Measurements from ENCODE around the gene DUOX2. TPM values are rescaled to one million over a fixed set of nuclear protein-coding genes. Genes with fewer than 3 reads are reported as not detected.

DUOX2 gene
- polyA plus RNA-seq, 1 experiment: not detected

GRCh38 chr15:45121706-45122417 lies 7.9 kb upstream of the DUOX2 start:
- H3K4me3 ChIP-seq (ENCODE audit: low read depth, low read length): no peak overlapping the region
- H3K27me3 ChIP-seq (ENCODE audit: control insufficient read depth, insufficient read depth, low read length): peaks cover 14% of the 10 kb centered on the region
- ChIA-PET POLR2A (no interaction called here), CTCF (interaction anchor here (0.9 to 3.4 kb wide), 4 partner anchors 9 to 45 kb away, joined by 3 to 12 read pairs (median 4); partner anchors contain the start of genes DUOX1 and DUOXA1)
- peak; percentile 31 for DNase-seq (ENCODE audit: low read depth)
- no peaks in the 10 kb centered on the region for H3K36me3 ChIP-seq (ENCODE audit: control insufficient read depth, insufficient read depth, low read length)
- TF ChIP-seq CTCF (IDR thresholded peaks at IDR 0.05; ENCODE audit: insufficient read depth, low read depth, low read length): no peak

- no peak for DNase-seq (ENCODE audit: low read depth)
- Histone ChIP-seq H3K36me3 (ENCODE audit: control insufficient read depth, insufficient read depth, low read length) (no peaks in the 10 kb centered on the region), H3K4me3 (ENCODE audit: low read depth, low read length) (no peak overlapping the region), H3K27me3 (ENCODE audit: control insufficient read depth, insufficient read depth, low read length) (peaks cover 18% of the 10 kb centered on the region)
- POLR2A ChIA-PET: no interaction called here
- CTCF ChIA-PET: interaction anchor here (0.6 to 3.4 kb wide), 4 partner anchors 10 to 83 kb away, joined by 3 to 12 read pairs (median 4); partner anchors contain the start of genes DUOX1 and DUOXA1
- no peak for TF ChIP-seq CTCF (IDR thresholded peaks at IDR 0.05; ENCODE audit: insufficient read depth, low read depth, low read length)
Observed at GRCh38 chr15:45121020-45121419, 7.0 kb upstream of the DUOX2 start.

GRCh38 chr15:45120081-45120972 lies 6.4 kb upstream of the DUOX2 start:
- H3K27me3 ChIP-seq (ENCODE audit: control insufficient read depth, insufficient read depth, low read length): peaks cover 23% of the 10 kb centered on the region
- no peak for DNase-seq (ENCODE audit: low read depth)
- ChIA-PET CTCF (interaction anchor here (0.6 to 3.4 kb wide), 3 partner anchors 11 to 82 kb away, joined by 4 to 12 read pairs (median 5); partner anchors contain the start of genes DUOX1 and DUOXA1), POLR2A (no interaction called here)
- no peaks in the 10 kb centered on the region for H3K36me3 ChIP-seq (ENCODE audit: control insufficient read depth, insufficient read depth, low read length)
- H3K4me3 ChIP-seq (ENCODE audit: low read depth, low read length): no peak overlapping the region
- TF ChIP-seq CTCF (IDR thresholded peaks at IDR 0.05; ENCODE audit: insufficient read depth, low read depth, low read length): no peak

- DNase-seq (ENCODE audit: low read depth): no peak
Observed at GRCh38 chr15:45118996-45119395, 5.0 kb upstream of the DUOX2 start.

More at GRCh38 chr15:45118996-45119395, 5.0 kb upstream of the DUOX2 start:
- no peak for TF ChIP-seq CTCF (IDR thresholded peaks at IDR 0.05; ENCODE audit: insufficient read depth, low read depth, low read length)
- Histone ChIP-seq H3K4me3 (ENCODE audit: low read depth, low read length) (no peak overlapping the region), H3K27me3 (ENCODE audit: control insufficient read depth, insufficient read depth, low read length) (peaks cover 31% of the 10 kb centered on the region), H3K36me3 (ENCODE audit: control insufficient read depth, insufficient read depth, low read length) (no peaks in the 10 kb centered on the region)
- ChIA-PET POLR2A (no interaction called here), CTCF (interaction anchor here (0.8 to 3.4 kb wide), 24 partner anchors 8 to 265 kb away, joined by 3 to 33 read pairs (median 6); partner anchors contain the start of genes DUOX1, DUOXA1 and SORD)

Data from BJ (cell line).